Measurements from ENCODE around the gene PRKAA1. TPM values are rescaled to one million over a fixed set of nuclear protein-coding genes. Genes with fewer than 3 reads are reported as not detected.
"Not testable (repeated sequence)": the region's sequence is repeated elsewhere in the genome, so short reads cannot be mapped to it uniquely, and the experiment has no call there.

PRKAA1 gene
- total RNA-seq, 1 experiment from 2014 or later: 28.8 TPM

DNA sequence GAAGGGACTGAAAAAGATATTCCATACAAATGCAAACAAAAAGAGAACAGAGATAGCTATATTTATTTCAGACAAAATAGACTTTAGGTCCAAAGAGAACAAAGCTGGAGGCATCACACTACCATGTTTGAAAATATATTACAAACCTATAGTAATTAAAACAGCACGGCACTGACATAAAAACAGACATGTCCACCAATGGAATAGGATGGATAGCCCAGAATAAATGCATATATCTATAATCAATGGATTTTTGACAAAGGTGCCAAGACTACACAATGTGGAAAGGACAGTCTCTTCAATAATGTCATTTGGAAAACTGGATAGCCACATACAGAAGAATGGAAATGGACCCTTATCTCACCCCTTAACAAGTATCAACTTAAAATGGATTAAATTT lies 10.2 kb downstream of the PRKAA1 start:
- no peaks in the 10 kb centered on the region for H3K27me3 Mint-ChIP-seq (ENCODE audit: low read depth)
- no peak overlapping the region for H3K4me3 Mint-ChIP-seq
- no peak overlapping the region for H3T11ph ChIP-seq (ENCODE audit: low read length)
- H3K4ac ChIP-seq (ENCODE audit: low read depth, low read length): no peak overlapping the region
- H2BK120ac ChIP-seq (ENCODE audit: low read depth, low read length, poor library complexity, severe bottlenecking): no peak overlapping the region
- peaks cover 3 to 6% of the 10 kb centered on the region in 2 experiments; a peak in 4 of 5 replicates for H3K9me3 Mint-ChIP-seq
- no peaks in the 10 kb centered on the region for H3K4me1 ChIP-seq (ENCODE audit: insufficient read depth, low read length)
- H3K27ac Mint-ChIP-seq: no peak overlapping the region
- no peak for DNase-seq
- H2AK5ac ChIP-seq (ENCODE audit: insufficient read length, low read length): no peak overlapping the region
- peaks cover 12 to 22% (median 22%) of the 10 kb centered on the region in 3 experiments for H3K36me3 Mint-ChIP-seq (ENCODE audit: insufficient read depth in 1 of 3, low read depth in 3 of 3)
- no CpG with 5 or more reads among the region's 1 CpG for WGBS (ENCODE audit: extremely low coverage, insufficient read length, low lambda C conversion rate)
- H2AFZ ChIP-seq (ENCODE audit: low read length): no peak overlapping the region
- H2BK5ac ChIP-seq (ENCODE audit: insufficient read length, low read length): no peak overlapping the region
- H3K9me3 ChIP-seq (ENCODE audit: control insufficient read depth, low read depth, low read length): no peaks in the 10 kb centered on the region
- TF ChIP-seq CTCF (conservative IDR thresholded peaks at IDR 0.05): no peak
- H4K91ac ChIP-seq (ENCODE audit: insufficient read length, low read depth, low read length): no peak overlapping the region
- H2BK12ac ChIP-seq (ENCODE audit: insufficient read length, low read depth, low read length): no peak overlapping the region
- no peak overlapping the region for H3K27ac ChIP-seq (ENCODE audit: insufficient read length, low read depth, low read length)
- H3K23ac ChIP-seq (ENCODE audit: insufficient read length, low read depth, low read length): no peak overlapping the region
- no peak overlapping the region for H2BK15ac ChIP-seq (ENCODE audit: low read depth, low read length)
- no peaks in the 10 kb centered on the region; a peak in 1 of 4 replicates for H3K4me1 Mint-ChIP-seq
- no peaks in the 10 kb centered on the region for H4K20me1 ChIP-seq (ENCODE audit: control insufficient read depth, insufficient read depth, insufficient read length)
- no peak overlapping the region for H4K5ac ChIP-seq (ENCODE audit: insufficient read length, low read depth, low read length)
- H3K9ac ChIP-seq (ENCODE audit: extremely low read depth, insufficient read length, low read length): no peak overlapping the region
- no peak overlapping the region for H3K4me2 ChIP-seq (ENCODE audit: insufficient read depth, insufficient read length, low read length)
- no peak overlapping the region for H2BK20ac ChIP-seq (ENCODE audit: low read depth, low read length, poor library complexity, severe bottlenecking)
- H3K23me2 ChIP-seq (ENCODE audit: insufficient read length, low read depth, low read length, poor library complexity, severe bottlenecking): no peaks in the 10 kb centered on the region
- H3K56ac ChIP-seq (ENCODE audit: insufficient read length, low read depth, low read length): no peak overlapping the region
- H3K79me2 ChIP-seq (ENCODE audit: insufficient read depth, low read length): peaks cover 37% of the 10 kb centered on the region; the same call in 1 of the 2 replicates
- H3K14ac ChIP-seq (ENCODE audit: insufficient read depth, low read length): no peak overlapping the region
- H3K79me1 ChIP-seq (ENCODE audit: insufficient read depth, low read depth, low read length, poor library complexity, severe bottlenecking): no peaks in the 10 kb centered on the region
- H3K27me3 ChIP-seq (ENCODE audit: insufficient read depth, low read length): no peaks in the 10 kb centered on the region
- no peak overlapping the region for H4K8ac ChIP-seq (replicated peaks; ENCODE audit: insufficient read length, low read depth, low read length)
- H3K18ac ChIP-seq (ENCODE audit: insufficient read length, low read depth, low read length): no peak overlapping the region

DNA sequence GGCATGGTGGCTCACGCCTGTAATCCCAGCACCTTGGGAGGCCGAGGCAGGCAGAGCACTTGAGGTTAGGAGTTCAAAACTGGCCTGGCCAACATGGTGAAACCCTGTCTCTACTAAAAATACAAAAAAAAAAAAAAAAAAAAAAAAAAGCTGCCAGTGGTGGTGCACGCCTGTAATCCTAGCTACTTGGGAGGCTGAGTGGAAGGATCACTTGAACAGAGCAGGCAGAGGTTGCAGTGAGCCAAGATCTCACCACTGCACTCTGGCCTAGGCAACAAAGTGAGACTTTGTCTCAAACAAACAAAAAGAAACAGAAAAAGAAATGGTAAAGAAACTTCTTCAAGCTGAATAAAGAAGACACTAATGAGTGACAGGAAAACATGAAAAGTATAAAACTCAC lies 11.5 kb downstream of the PRKAA1 start:
- H3T11ph ChIP-seq (ENCODE audit: low read length); H2BK120ac ChIP-seq (ENCODE audit: low read depth, low read length, poor library complexity, severe bottlenecking); H3K27ac ChIP-seq (ENCODE audit: insufficient read length, low read depth, low read length); H3K79me1 ChIP-seq (ENCODE audit: insufficient read depth, low read depth, low read length, poor library complexity, severe bottlenecking); H4K5ac ChIP-seq (ENCODE audit: insufficient read length, low read depth, low read length); H3K23ac ChIP-seq (ENCODE audit: insufficient read length, low read depth, low read length); H3K23me2 ChIP-seq (ENCODE audit: insufficient read length, low read depth, low read length, poor library complexity, severe bottlenecking); H4K91ac ChIP-seq (ENCODE audit: insufficient read length, low read depth, low read length); H3K14ac ChIP-seq (ENCODE audit: insufficient read depth, low read length); H2AK5ac ChIP-seq (ENCODE audit: insufficient read length, low read length); H3K4me1 Mint-ChIP-seq; H3K18ac ChIP-seq (ENCODE audit: insufficient read length, low read depth, low read length); H2AFZ ChIP-seq (ENCODE audit: low read length); H2BK5ac ChIP-seq (ENCODE audit: insufficient read length, low read length); H3K9me3 Mint-ChIP-seq; H2BK15ac ChIP-seq (ENCODE audit: low read depth, low read length); H3K4me2 ChIP-seq (ENCODE audit: insufficient read depth, insufficient read length, low read length); H3K9me3 ChIP-seq (ENCODE audit: control insufficient read depth, low read depth, low read length); H2BK20ac ChIP-seq (ENCODE audit: low read depth, low read length, poor library complexity, severe bottlenecking); H2BK12ac ChIP-seq (ENCODE audit: insufficient read length, low read depth, low read length); H3K4me3 Mint-ChIP-seq; H3K4me1 ChIP-seq (ENCODE audit: insufficient read depth, low read length); H3K9ac ChIP-seq (ENCODE audit: extremely low read depth, insufficient read length, low read length); H3K4ac ChIP-seq (ENCODE audit: low read depth, low read length); H4K20me1 ChIP-seq (ENCODE audit: control insufficient read depth, insufficient read depth, insufficient read length); H3K27me3 Mint-ChIP-seq (ENCODE audit: low read depth); H3K27me3 ChIP-seq (ENCODE audit: insufficient read depth, low read length); DNase-seq; H3K27ac Mint-ChIP-seq; H3K56ac ChIP-seq (ENCODE audit: insufficient read length, low read depth, low read length); H4K8ac ChIP-seq (replicated peaks; ENCODE audit: insufficient read length, low read depth, low read length): not testable (repeated sequence)
- peaks cover 39% of the 10 kb centered on the region; the same call in 1 of the 2 replicates for H3K79me2 ChIP-seq (ENCODE audit: insufficient read depth, low read length)
- peaks cover 12 to 22% (median 22%) of the 10 kb centered on the region in 3 experiments for H3K36me3 Mint-ChIP-seq (ENCODE audit: insufficient read depth in 1 of 3, low read depth in 3 of 3)
- WGBS (ENCODE audit: extremely low coverage, insufficient read length, low lambda C conversion rate): no CpG with 5 or more reads among the region's 3 CpGs
